ENCODE measurements around the gene NAV2. TPM values are rescaled to one million over a fixed set of nuclear protein-coding genes. Genes with fewer than 3 reads are reported as not detected.

NAV2 gene
- total RNA-seq, 1 experiment from 2014 or later: 22.7 TPM

DNA sequence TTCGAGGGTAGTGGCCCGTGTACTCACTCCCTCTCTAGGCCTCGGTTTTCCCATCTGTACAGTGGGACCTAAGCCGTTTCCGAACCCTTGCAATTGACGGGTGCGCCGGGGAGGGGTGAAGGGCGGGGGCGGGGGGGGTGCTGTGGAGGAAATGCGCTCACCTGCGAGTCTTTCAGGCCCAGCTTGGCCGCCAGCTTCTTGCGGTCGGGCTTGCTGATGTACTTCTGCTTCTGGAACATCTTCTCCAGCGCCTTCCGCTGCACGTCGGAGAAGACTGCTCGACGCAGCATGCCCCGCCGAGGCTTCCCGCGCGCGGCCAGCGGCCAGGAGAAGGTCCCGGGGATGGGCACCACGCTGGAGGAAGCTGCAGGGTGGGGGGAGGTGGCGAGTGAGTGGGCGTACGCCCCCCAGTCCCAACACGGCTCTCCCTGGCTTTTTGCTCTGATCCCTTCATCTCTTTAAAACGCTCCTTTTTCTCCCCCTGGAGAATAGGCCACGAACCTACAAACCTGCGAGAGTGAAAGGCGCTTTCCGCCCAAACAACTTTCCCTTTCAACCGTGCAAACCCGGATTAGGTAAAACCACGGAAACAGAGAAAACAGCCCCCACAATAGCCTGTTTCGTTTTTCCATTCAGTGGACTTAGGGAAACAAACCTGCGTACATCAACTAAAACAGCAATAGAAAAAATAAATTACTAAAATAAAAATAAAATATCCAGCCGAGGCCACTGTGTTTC, 444.4 kb downstream of the NAV2 start:
- no peaks in the 10 kb centered on the region for H3K9me3 ChIP-seq (ENCODE audit: control insufficient read depth, insufficient read depth, low read depth, low read length)
- CTCF ChIA-PET: no interaction called here
- no peaks in the 10 kb centered on the region for H3K4me1 ChIP-seq (ENCODE audit: control insufficient read depth, insufficient read depth, low read length)
- in situ Hi-C loops (cut with HindIII; ENCODE audit: low pct_unique_long_range_greater_than_20kb, low sequenced_read_pairs): no loop called here
- intact Hi-C loops (cut with micrococcal nuclease; ENCODE audit: unreplicated experiment): no loop called here
- H3K36me3 ChIP-seq (ENCODE audit: control insufficient read depth, insufficient read depth, low read length): no peaks in the 10 kb centered on the region
- POLR2A ChIA-PET: no interaction called here
- ATAC-seq: no peak
- H3K27ac ChIP-seq (ENCODE audit: low read length): no peak overlapping the region
- no peak for TF ChIP-seq TCF7L2 (IDR thresholded peaks at IDR 0.05; ENCODE audit: low read depth, low read length)
- no peak for TF ChIP-seq SIN3A (IDR thresholded peaks at IDR 0.05; ENCODE audit: borderline replicate concordance, insufficient read depth, low read depth, low read length)
- TF ChIP-seq POLR2AphosphoS5 (IDR thresholded peaks at IDR 0.05; ENCODE audit: low read depth, low read length): no peak
- TF ChIP-seq, protein P1, sequence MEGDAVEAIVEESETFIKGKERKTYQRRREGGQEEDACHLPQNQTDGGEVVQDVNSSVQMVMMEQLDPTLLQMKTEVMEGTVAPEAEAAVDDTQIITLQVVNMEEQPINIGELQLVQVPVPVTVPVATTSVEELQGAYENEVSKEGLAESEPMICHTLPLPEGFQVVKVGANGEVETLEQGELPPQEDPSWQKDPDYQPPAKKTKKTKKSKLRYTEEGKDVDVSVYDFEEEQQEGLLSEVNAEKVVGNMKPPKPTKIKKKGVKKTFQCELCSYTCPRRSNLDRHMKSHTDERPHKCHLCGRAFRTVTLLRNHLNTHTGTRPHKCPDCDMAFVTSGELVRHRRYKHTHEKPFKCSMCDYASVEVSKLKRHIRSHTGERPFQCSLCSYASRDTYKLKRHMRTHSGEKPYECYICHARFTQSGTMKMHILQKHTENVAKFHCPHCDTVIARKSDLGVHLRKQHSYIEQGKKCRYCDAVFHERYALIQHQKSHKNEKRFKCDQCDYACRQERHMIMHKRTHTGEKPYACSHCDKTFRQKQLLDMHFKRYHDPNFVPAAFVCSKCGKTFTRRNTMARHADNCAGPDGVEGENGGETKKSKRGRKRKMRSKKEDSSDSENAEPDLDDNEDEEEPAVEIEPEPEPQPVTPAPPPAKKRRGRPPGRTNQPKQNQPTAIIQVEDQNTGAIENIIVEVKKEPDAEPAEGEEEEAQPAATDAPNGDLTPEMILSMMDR (IDR thresholded peaks at IDR 0.05): no peak
- TF ChIP-seq, protein P2, sequence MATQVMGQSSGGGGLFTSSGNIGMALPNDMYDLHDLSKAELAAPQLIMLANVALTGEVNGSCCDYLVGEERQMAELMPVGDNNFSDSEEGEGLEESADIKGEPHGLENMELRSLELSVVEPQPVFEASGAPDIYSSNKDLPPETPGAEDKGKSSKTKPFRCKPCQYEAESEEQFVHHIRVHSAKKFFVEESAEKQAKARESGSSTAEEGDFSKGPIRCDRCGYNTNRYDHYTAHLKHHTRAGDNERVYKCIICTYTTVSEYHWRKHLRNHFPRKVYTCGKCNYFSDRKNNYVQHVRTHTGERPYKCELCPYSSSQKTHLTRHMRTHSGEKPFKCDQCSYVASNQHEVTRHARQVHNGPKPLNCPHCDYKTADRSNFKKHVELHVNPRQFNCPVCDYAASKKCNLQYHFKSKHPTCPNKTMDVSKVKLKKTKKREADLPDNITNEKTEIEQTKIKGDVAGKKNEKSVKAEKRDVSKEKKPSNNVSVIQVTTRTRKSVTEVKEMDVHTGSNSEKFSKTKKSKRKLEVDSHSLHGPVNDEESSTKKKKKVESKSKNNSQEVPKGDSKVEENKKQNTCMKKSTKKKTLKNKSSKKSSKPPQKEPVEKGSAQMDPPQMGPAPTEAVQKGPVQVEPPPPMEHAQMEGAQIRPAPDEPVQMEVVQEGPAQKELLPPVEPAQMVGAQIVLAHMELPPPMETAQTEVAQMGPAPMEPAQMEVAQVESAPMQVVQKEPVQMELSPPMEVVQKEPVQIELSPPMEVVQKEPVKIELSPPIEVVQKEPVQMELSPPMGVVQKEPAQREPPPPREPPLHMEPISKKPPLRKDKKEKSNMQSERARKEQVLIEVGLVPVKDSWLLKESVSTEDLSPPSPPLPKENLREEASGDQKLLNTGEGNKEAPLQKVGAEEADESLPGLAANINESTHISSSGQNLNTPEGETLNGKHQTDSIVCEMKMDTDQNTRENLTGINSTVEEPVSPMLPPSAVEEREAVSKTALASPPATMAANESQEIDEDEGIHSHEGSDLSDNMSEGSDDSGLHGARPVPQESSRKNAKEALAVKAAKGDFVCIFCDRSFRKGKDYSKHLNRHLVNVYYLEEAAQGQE (IDR thresholded peaks at IDR 0.05; ENCODE audit: insufficient read depth in 1 of 2, low read depth in 2 of 2, low read length in 1 of 2): no peak
- peaks cover 20% of the 10 kb centered on the region for H3K27me3 ChIP-seq (ENCODE audit: control insufficient read depth, insufficient read depth, low read length)
- BruUV-seq (replicated peaks): no TSS peak
- no peak for DNase-seq (ENCODE audit: low read depth, low spot score)
- H3K4me3 ChIP-seq (ENCODE audit: low read depth in 2 of 2, low read length in 2 of 2): no peak overlapping the region

DNA sequence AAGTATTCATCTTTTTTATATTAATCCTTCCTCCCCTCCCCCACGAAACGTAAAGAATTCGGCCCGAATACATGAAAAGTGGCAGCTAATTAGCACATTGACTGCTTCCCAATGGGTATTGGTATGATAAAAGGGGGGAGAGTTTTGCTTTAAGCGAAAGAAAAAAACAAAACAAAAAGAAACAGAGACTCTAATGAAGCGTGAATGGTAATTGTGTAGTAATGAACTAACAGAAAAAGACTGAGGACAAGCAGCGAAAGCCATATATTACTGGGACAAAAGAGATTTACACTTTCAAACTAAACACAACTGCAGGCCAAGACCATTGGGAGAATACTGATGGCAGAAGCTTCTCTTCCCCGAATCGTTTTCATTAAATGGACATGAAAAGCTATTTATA, 445.1 kb downstream of the NAV2 start:
- Histone ChIP-seq H3K4me1 (ENCODE audit: control insufficient read depth, insufficient read depth, low read length) (no peaks in the 10 kb centered on the region), H3K36me3 (ENCODE audit: control insufficient read depth, insufficient read depth, low read length) (no peaks in the 10 kb centered on the region), H3K9me3 (ENCODE audit: control insufficient read depth, insufficient read depth, low read depth, low read length) (no peaks in the 10 kb centered on the region), H3K4me3 (ENCODE audit: low read depth in 2 of 2, low read length in 2 of 2) (no peak overlapping the region), H3K27ac (ENCODE audit: low read length) (no peak overlapping the region), H3K27me3 (ENCODE audit: control insufficient read depth, insufficient read depth, low read length) (peaks cover 24% of the 10 kb centered on the region)
- intact Hi-C loops (cut with micrococcal nuclease; ENCODE audit: unreplicated experiment): no loop called here
- POLR2A ChIA-PET: interaction anchor here (0.6 kb wide), 1 partner anchor 169 kb away, joined by 5 read pairs; no protein-coding TSS in a partner anchor
- ATAC-seq (no peak), DNase-seq (ENCODE audit: low read depth, low spot score) (no peak)
- no TSS peak for BruUV-seq (replicated peaks)
- TF ChIP-seq, protein P2 (IDR thresholded peaks at IDR 0.05; ENCODE audit: insufficient read depth in 1 of 2, low read depth in 2 of 2, low read length in 1 of 2): no peak
- TF ChIP-seq SIN3A (IDR thresholded peaks at IDR 0.05; ENCODE audit: borderline replicate concordance, insufficient read depth, low read depth, low read length) (no peak), TCF7L2 (IDR thresholded peaks at IDR 0.05; ENCODE audit: low read depth, low read length) (no peak), POLR2AphosphoS5 (IDR thresholded peaks at IDR 0.05; ENCODE audit: low read depth, low read length) (no peak)
- TF ChIP-seq, protein P1 (IDR thresholded peaks at IDR 0.05): no peak
- in situ Hi-C loops (cut with HindIII; ENCODE audit: low pct_unique_long_range_greater_than_20kb, low sequenced_read_pairs): no loop called here
- CTCF ChIA-PET: interaction anchor here (0.6 kb wide), 1 partner anchor 331 kb away, joined by 3 read pairs; no protein-coding TSS in a partner anchor
